Heart left ventricle (tissue), 16 donors: Measurements from ENCODE around the gene BRME1. TPM values are rescaled to one million over a fixed set of nuclear protein-coding genes. Genes with fewer than 3 reads are reported as not detected.
A peak's percentile ranks its signal among the peaks of the same experiment; 100 is the strongest.

Source experiments
- ATAC-seq, 4 donors: fragments of 200-7000 bp; cut with Tn5 transposase; one replicate each; pipeline ENCODE4 v1.9.1; 2020 to 2022; ENCODE audit warnings: moderate library complexity in 4 of 4, mild to moderate bottlenecking in 3 of 4, moderate number of reproducible peaks in 1 of 4
- DNase-seq, 5 donors: peaks; one replicate each; pipeline ENCODE4 v3.0.0-alpha.2; 2020
- H3K27ac ChIP-seq, 12 donors: fragments of 200-600 bp; sonication (generic) in 4 of 12; one replicate each; pipeline versions ENCODE4 v1.5.0 to v1.8.0; 2016 to 2022; ENCODE audit warnings: mild to moderate bottlenecking in 2 of 12
- H3K27me3 ChIP-seq, 9 donors: fragments of 200-600 bp; sonication (generic) in 2 of 9; one replicate each; pipeline versions ENCODE4 v1.5.1 to v1.8.0; 2016 to 2022; ENCODE audit warnings: mild to moderate bottlenecking in 3 of 9
- H3K36me3 ChIP-seq, 9 donors: fragments of 200-600 bp; sonication (generic) in 2 of 9; one replicate each; pipeline versions ENCODE4 v1.5.0 to v1.8.0; 2018 to 2022; ENCODE audit warnings: mild to moderate bottlenecking in 2 of 9
- H3K4me1 ChIP-seq, 12 donors: fragments of 200-600 bp; sonication (generic) in 4 of 12; one replicate each; pipeline versions ENCODE4 v1.5.0 to v1.8.0; 2016 to 2022; ENCODE audit warnings: mild to moderate bottlenecking in 3 of 12
- H3K4me3 ChIP-seq, 12 donors: fragments of 200-600 bp; sonication (generic) in 4 of 12; one replicate each; pipeline versions ENCODE4 v1.5.0 to v1.8.0; 2017 to 2022; ENCODE audit warnings: mild to moderate bottlenecking in 9 of 12, moderate library complexity in 4 of 12
- H3K9me3 ChIP-seq, 12 donors: fragments of 200-600 bp; sonication (generic) in 4 of 12; one replicate each; pipeline versions ENCODE4 v1.5.0 to v1.8.0; 2016 to 2022; ENCODE audit warnings: mild to moderate bottlenecking in 1 of 12
- POLR2A ChIP-seq, 2 donors: fragments of 450-650 bp; IDR thresholded peaks; one replicate each; pipeline ENCODE4 v1.6.1; 2017; ENCODE audit warnings: antibody characterized with exemption in 2 of 2, mild to moderate bottlenecking in 2 of 2, moderate library complexity in 2 of 2
- WGBS, 4 donors: extraction: QIAGEN DNeasy Blood & Tissue Kit in 2 of 4; methylation state at CpG; one replicate each; pipeline versions ENCODE4 v1.1.5 to v1.1.7; 2013 to 2018; 5-methylcytosine and 5-hydroxymethylcytosine counted together
- intact Hi-C, 10 donors: fragments of 100-400 bp; cut with DNase I; formaldehyde crosslinking; loops; one replicate each; pipeline versions ENCODE4 v1.11.1 to v1.14.2; 2022
- polyA plus RNA-seq, 2 donors: library from polyadenylated mRNA; stranded (reverse); fragments of 200-250 nt; gene quantifications; one replicate each; pipeline ENCODE4 v1.2.3, GENCODE V29; 2013
- total RNA-seq, 9 donors: library from RNA; depleted of rRNA in 2 of 9; stranded (reverse); fragments of >200 nt in 2 of 9; fragmentation: NEBNext Ultra II Directional in 3 of 9; extraction: Animal tissue kit (Norgen Biotek cat#: 25700) in 3 of 9; gene quantifications; one replicate each; pipeline versions ENCODE4 v1.1.0 to v1.2.4, GENCODE V29; 2016 to 2023
- TF ChIP-seq, protein P1 (sequence below), 12 donors: fragments of 200-600 bp; sonication (generic) in 4 of 12; IDR thresholded peaks; one replicate each; pipeline versions ENCODE4 v1.5.0 to v1.8.0; 2018 to 2022; ENCODE audit warnings: antibody characterized with exemption in 12 of 12, mild to moderate bottlenecking in 5 of 12
- donor health status: ischemic (EF 13 %, LVEDD 7.1; RV severe dilation, severe dysfunction).
- donor health status: healthy with polysubstance abuse.
- donor health status: DM: no; HTN: yes; CAD: no.
- donor health status: DM: no; HTN: no; CAD: no.
- donor health status: ischemic (EF 25% LVEDD 6.9; RV normal size, moderate dysfunction).
- donor health status: ischemic (EF 25% LVEDD 5.7; RV mildly dilated, moderate dysfunction).
- donor health status: healthy.
- donor health status: DM: yes; HTN: yes; CAD: no.
- donor health status: ischemic (EF 35%, LVEDD 5.7; RV mildly dilated, moderate dysfunction).
- donor health status: nonischemic (EF 11% LVEDD 7.7; RV severe dilation, severe dysfunction).
- donor health status: DM: yes; HTN: yes; CAD: no.
- donor health status: PGD.
- donor health status: ischemic (EF 29% LVEDD 5.4; RV normal size, mild dysfunction).
- donor health status: nonischemic (EF 23%, LVEDD 6.1; RV moderate dilation, normal function).

BRME1 gene
- total and polyA plus RNA-seq, 11 donors: 0.23 to 1.2 (median 0.70) TPM; not detected in 2

DNA sequence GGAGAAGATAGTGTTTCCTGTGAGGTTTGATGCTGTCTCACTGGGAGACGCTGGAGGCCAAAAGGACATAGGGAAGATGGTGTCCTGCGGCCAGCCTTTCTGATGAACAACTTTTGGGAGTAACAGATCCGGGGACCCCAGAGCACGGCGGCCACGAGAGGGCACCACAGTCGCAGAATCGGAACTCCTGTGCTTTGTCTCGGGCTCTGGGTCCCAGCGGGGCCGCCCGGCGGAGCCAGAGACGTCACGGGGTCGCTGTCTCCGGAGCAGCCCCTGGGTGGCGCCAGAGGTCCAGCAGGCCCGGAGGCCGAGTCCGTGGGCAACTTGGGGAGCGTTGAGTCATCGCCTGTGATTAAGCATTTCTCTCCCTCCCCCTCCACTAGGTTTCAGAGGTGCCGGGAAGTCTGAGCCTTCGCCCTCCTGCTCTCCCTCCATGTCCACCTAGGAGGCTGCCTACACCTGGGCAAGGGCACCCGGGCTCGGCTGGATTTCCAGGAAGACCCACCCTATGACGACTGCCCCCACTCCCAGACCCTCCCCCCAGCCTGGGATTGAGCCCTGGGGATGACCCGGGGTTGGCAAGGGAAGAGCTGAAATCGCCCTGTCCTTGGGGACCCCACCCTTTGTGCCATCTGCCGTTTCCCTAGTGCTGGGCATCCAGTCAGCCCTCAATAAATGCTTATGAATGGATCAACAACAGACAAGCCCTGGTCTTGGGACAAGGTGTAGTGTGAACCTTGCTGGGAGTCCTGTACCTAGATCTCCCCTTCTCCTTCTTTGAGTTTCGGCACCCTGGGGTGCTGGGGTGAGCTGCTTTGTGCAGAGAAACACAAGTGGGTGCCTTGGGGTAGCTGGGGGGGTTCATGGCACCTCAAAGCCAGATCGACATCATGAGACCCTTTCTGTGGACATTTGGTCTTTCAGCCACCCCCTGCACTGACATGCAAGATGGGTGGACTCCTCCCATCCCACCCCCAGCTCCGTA lies 25.6 kb downstream of the BRME1 start:
- intact Hi-C loops: loop anchor here (1.0 to 10.0 kb wide), 14 partner anchors 72 to 464 kb away; partner anchors contain the start of genes MISP3 (in 6 of the 10), DCAF15 (in 4 of the 10) and ASF1B (in 1 of the 10)
- TF ChIP-seq, protein P1, sequence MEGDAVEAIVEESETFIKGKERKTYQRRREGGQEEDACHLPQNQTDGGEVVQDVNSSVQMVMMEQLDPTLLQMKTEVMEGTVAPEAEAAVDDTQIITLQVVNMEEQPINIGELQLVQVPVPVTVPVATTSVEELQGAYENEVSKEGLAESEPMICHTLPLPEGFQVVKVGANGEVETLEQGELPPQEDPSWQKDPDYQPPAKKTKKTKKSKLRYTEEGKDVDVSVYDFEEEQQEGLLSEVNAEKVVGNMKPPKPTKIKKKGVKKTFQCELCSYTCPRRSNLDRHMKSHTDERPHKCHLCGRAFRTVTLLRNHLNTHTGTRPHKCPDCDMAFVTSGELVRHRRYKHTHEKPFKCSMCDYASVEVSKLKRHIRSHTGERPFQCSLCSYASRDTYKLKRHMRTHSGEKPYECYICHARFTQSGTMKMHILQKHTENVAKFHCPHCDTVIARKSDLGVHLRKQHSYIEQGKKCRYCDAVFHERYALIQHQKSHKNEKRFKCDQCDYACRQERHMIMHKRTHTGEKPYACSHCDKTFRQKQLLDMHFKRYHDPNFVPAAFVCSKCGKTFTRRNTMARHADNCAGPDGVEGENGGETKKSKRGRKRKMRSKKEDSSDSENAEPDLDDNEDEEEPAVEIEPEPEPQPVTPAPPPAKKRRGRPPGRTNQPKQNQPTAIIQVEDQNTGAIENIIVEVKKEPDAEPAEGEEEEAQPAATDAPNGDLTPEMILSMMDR (IDR thresholded peaks at IDR 0.05): peak; percentile 99 to 100 (median 99)
- peak in 1 of 2 donors; percentile 58 for TF ChIP-seq POLR2A (IDR thresholded peaks at IDR 0.05)
- Histone ChIP-seq H3K36me3 (no peaks in the 10 kb centered on the region), H3K27ac (peak overlapping the region in 11 of 12 donors; percentile 29 to 83 (median 73)), H3K9me3 (no peaks in the 10 kb centered on the region), H3K4me1 (peaks cover 0 to 35% (median 24%) of the 10 kb centered on the region in 12 donors), H3K4me3 (peak overlapping the region in 10 of 12 donors; percentile 13 to 47 (median 34)), H3K27me3 (no peaks in the 10 kb centered on the region)
- ATAC-seq: peak; percentile 94 to 98 (median 96)
- peak; percentile 97 to 99 (median 97) for DNase-seq
- WGBS, 4 donors: 8 to 11% (median 8%) methylated on average over 20 to 34 of the region's 34 CpGs

DNA sequence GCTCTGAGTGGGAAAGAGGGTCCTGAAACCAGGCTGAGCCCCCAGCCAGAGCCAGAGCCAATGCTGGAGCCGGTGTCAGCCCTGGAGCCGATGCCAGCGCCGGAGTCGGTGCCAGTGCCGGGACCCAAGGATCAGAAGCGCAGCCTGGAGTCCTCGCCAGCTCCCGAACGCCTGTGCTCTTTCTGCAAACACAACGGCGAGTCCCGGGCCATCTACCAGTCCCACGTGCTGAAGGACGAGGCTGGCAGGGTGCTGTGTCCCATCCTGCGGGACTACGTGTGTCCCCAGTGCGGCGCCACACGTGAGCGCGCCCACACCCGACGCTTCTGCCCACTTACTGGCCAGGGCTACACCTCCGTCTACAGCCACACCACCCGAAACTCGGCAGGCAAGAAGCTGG lies 28.6 kb downstream of the BRME1 start:
- no peak for DNase-seq
- intact Hi-C loops: loop anchor here in 3 of 10 donors (5.0 kb wide), 2 partner anchors 280 to 470 kb away; no protein-coding TSS in a partner anchor
- Histone ChIP-seq H3K4me3 (no peak overlapping the region), H3K27ac (no peak overlapping the region), H3K27me3 (no peaks in the 10 kb centered on the region), H3K9me3 (no peaks in the 10 kb centered on the region), H3K36me3 (no peaks in the 10 kb centered on the region), H3K4me1 (peaks cover 0 to 31% (median 22%) of the 10 kb centered on the region in 12 donors)
- no peak for ATAC-seq
- TF ChIP-seq, protein P1 (IDR thresholded peaks at IDR 0.05): no peak
- TF ChIP-seq POLR2A (IDR thresholded peaks at IDR 0.05): no peak
- 89 to 92% (median 91%) methylated on average over 18 to 27 of the region's 27 CpGs for WGBS, 4 donors

DNA sequence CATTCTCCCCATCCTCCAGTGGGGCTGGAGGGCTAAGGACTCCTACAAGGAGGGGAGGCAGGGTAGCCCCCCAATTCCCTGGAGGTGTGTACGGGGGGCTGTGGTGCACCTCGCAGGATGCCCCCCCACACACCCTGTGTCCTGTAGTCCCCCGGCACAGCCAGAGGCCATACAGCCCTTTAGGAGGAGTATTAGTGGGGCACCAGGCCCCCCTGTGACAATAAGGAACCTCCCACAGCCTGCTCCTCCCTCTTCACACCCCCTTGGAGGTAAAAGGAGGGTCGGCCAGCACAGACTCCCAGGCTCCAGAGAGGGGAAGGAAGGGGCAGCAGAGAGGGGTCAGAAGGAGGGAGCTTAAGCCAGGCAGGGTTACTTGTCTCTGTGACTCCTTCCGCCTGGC lies 29.1 kb downstream of the BRME1 start, which contains the start of gene NANOS3:
Gene NANOS3 (plus strand): TSS at position 301 of the 400 bp plus-strand sequence. CDS start 115 bp downstream, outside the sequence.
- Histone ChIP-seq H3K4me1 (peaks cover 0 to 30% (median 21%) of the 10 kb centered on the region in 12 donors), H3K4me3 (no peak within 1 kb of the TSS), H3K27me3 (no peaks in the 10 kb centered on the region), H3K27ac (no peak within 1 kb of the TSS), H3K36me3 (no peaks in the 10 kb centered on the region), H3K9me3 (no peaks in the 10 kb centered on the region)
- TF ChIP-seq, protein P1 (IDR thresholded peaks at IDR 0.05): no peak
- TF ChIP-seq POLR2A (IDR thresholded peaks at IDR 0.05): no peak
- 47 to 70% (median 57%) methylated on average over 4 to 5 of the region's 5 CpGs for WGBS, 4 donors
- DNase-seq: no peak
- ATAC-seq: no peak
- intact Hi-C loops: loop anchor here in 3 of 10 donors (5.0 kb wide), 2 partner anchors 280 to 470 kb away; no protein-coding TSS in a partner anchor

DNA sequence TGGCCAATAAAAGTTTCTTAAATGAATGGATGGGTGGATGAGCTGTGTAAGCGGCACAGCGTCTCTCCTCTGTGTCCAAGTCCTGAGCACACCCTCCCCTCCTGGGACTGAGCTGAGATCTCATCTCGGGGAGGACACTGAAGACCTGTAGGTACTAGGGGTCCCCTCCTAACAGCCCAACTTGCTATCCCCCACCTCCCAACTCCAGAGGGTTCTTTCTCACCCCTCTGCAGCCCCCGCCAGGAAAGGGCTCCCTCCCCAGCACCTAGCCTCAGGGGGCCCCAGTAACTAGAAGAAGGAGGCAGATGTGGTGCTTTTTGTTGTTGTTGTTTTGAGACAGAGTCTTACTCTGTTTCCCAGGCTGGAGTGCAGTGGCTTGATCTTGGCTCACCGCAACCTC lies 30.1 kb downstream of the BRME1 start:
- TF ChIP-seq, protein P1 (IDR thresholded peaks at IDR 0.05): no peak
- TF ChIP-seq POLR2A (IDR thresholded peaks at IDR 0.05): no peak
- Histone ChIP-seq H3K27me3 (no peaks in the 10 kb centered on the region), H3K4me3 (no peak overlapping the region), H3K9me3 (no peaks in the 10 kb centered on the region), H3K27ac (no peak overlapping the region), H3K36me3 (no peaks in the 10 kb centered on the region), H3K4me1 (peaks cover 0 to 21% (median 13%) of the 10 kb centered on the region in 12 donors)
- ATAC-seq (no peak), DNase-seq (no peak)
- 93 to 96% (median 95%) methylated on average over 5 of the region's 5 CpGs for WGBS, 4 donors
- intact Hi-C loops: loop anchor here in 3 of 10 donors (5.0 kb wide), 2 partner anchors 279 to 471 kb away; no protein-coding TSS in a partner anchor
